Activated CD8-positive, alpha-beta memory T cell treated with anti-CD3 and anti-CD28 coated beads for 1 hour (primary cell): ENCODE results near the gene NHERF2.

ENCODE experiments used
- DNase-seq, 2 donors: peaks; one replicate each; pipeline ENCODE4 v3.0.0-alpha.2; 2020; ENCODE audit warnings: low read depth in 1 of 2; ENCODE audit errors: extremely low read depth in 1 of 2

The NHERF2 gene

GRCh38 chr16:2056681-2057407 is 30.1 kb downstream of the NHERF2 start:
- DNase-seq, result no peak

GRCh38 chr16:2057438-2057837 is 30.7 kb downstream of the NHERF2 start:
- DNase-seq, result no peak

GRCh38 chr16:2058420-2058819 is 31.7 kb downstream of the NHERF2 start:
- DNase-seq, result no peak

- DNase-seq, result no peak
Measured at GRCh38 chr16:2058872-2059271, 32.2 kb downstream of the NHERF2 start.

GRCh38 chr16:2060346-2060745 is 33.6 kb downstream of the NHERF2 start:
- DNase-seq, result no peak

GRCh38 chr16:2061023-2061422 is 34.3 kb downstream of the NHERF2 start:
- DNase-seq, result no peak

GRCh38 chr16:2061526-2061925 is 34.8 kb downstream of the NHERF2 start:
- DNase-seq, result no peak

- no peak for DNase-seq
Measured at GRCh38 chr16:2062801-2063200, 36.1 kb downstream of the NHERF2 start.

GRCh38 chr16:2063861-2064260 is 37.2 kb downstream of the NHERF2 start:
- no peak for DNase-seq

- DNase-seq, result no peak
Measured at GRCh38 chr16:2064368-2064945, 37.8 kb downstream of the NHERF2 start.

- DNase-seq, result no peak
Measured at GRCh38 chr16:2066139-2066538, 39.4 kb downstream of the NHERF2 start.

GRCh38 chr16:2070576-2071453 is 44.1 kb downstream of the NHERF2 start:
- DNase-seq, result no peak

- DNase-seq, result no peak
Measured at GRCh38 chr16:2071454-2072202, 44.9 kb downstream of the NHERF2 start.

- DNase-seq, result no peak
Measured at GRCh38 chr16:2072926-2073325, 46.2 kb downstream of the NHERF2 start.

- DNase-seq, result no peak
Measured at GRCh38 chr16:2074071-2074470, 47.4 kb downstream of the NHERF2 start.

- DNase-seq, result no peak
Measured at GRCh38 chr16:2075631-2076030, 48.9 kb downstream of the NHERF2 start.

GRCh38 chr16:2076072-2076865 is 49.6 kb downstream of the NHERF2 start:
- no peak for DNase-seq

- DNase-seq, result no peak
Measured at GRCh38 chr16:2077016-2077415, 50.3 kb downstream of the NHERF2 start.

- DNase-seq, result no peak
Measured at GRCh38 chr16:2077696-2078095, 51.0 kb downstream of the NHERF2 start.

GRCh38 chr16:2078096-2078495 is 51.4 kb downstream of the NHERF2 start:
- DNase-seq, result no peak
